Neural cell (in vitro differentiated cells): ENCODE measurements around the gene HAND2. TPM values are rescaled to one million over a fixed set of nuclear protein-coding genes. Genes with fewer than 3 reads are reported as not detected.

Experiments
- H2AFZ ChIP-seq: fragments of 200-600, 300-800 bp; sonication (generic), shearing (Covaris generic); 2 replicates; pipeline ENCODE4 v1.6.0; 2014; ENCODE audit warnings: low read depth, mild to moderate bottlenecking, antibody characterized with exemption, low read length, moderate library complexity
- H3F3A ChIP-seq: fragments of 200-600 bp; shearing (Covaris generic); 2 replicates; pipeline ENCODE4 v1.6.1; 2016; ENCODE audit warnings: mild to moderate bottlenecking, moderate library complexity, mixed read lengths, antibody characterized with exemption, low read length; ENCODE audit not compliant: insufficient read depth, poor library complexity, severe bottlenecking
- H3K27ac ChIP-seq: fragments of 200-600, 300-800 bp; sonication (generic), shearing (Covaris generic); 2 replicates; pipeline ENCODE4 v1.5.1; 2014; ENCODE audit warnings: mild to moderate bottlenecking, low read length, moderate library complexity
- H3K27me3 ChIP-seq: fragments of 300-800, 200-600 bp; sonication (generic), shearing (Covaris generic); 2 replicates; pipeline ENCODE4 v1.6.0; 2014; ENCODE audit warnings: mild to moderate bottlenecking, low read depth, low read length, moderate library complexity; ENCODE audit not compliant: insufficient read depth
- H3K36me3 ChIP-seq: fragments of 300-800, 200-600 bp; sonication (generic), shearing (Covaris generic); 2 replicates; pipeline ENCODE4 v1.5.1; 2014; ENCODE audit warnings: mild to moderate bottlenecking, antibody characterized with exemption, low read length, moderate library complexity; ENCODE audit not compliant: insufficient read depth
- H3K4me2 ChIP-seq: fragments of 300-800, 200-600 bp; sonication (generic), shearing (Covaris generic); 2 replicates; pipeline ENCODE4 v1.6.0; 2014; ENCODE audit warnings: mild to moderate bottlenecking, low read length
- H3K4me3 ChIP-seq: fragments of 300-800, 200-600 bp; sonication (generic), shearing (Covaris generic); 2 replicates; pipeline ENCODE4 v1.5.1; 2014; ENCODE audit warnings: mild to moderate bottlenecking, low read length, moderate library complexity
- H3K79me2 ChIP-seq: fragments of 200-600 bp; shearing (Covaris generic); replicated peaks from 2 replicates; pipeline ENCODE4 v1.6.0; 2014; ENCODE audit warnings: mild to moderate bottlenecking, low read length, moderate library complexity; ENCODE audit not compliant: insufficient read depth
- H3K9ac ChIP-seq: fragments of 300-800, 200-600 bp; sonication (generic), shearing (Covaris generic); 2 replicates; pipeline ENCODE4 v1.6.1; 2016; ENCODE audit warnings: mild to moderate bottlenecking, low read length, mixed read lengths
- H3K9me2 ChIP-seq: fragments of 200-600 bp; shearing (Covaris generic); 2 replicates; pipeline ENCODE4 v1.6.1; 2016; ENCODE audit warnings: mild to moderate bottlenecking, low read length, mixed read lengths; ENCODE audit not compliant: insufficient read depth
- H3K9me3 ChIP-seq: fragments of 200-600, 300-800 bp; sonication (generic), shearing (Covaris generic); 2 replicates; pipeline ENCODE4 v1.6.1; 2016; ENCODE audit warnings: mild to moderate bottlenecking, mixed run types, low read length, moderate library complexity, mixed read lengths
- H4K20me1 ChIP-seq: fragments of 200-600 bp; shearing (Covaris generic); 2 replicates; pipeline ENCODE4 v1.6.1; 2016; ENCODE audit warnings: mild to moderate bottlenecking, mixed run types; ENCODE audit not compliant: insufficient read depth
- CTCF ChIP-seq: fragments of 450-650 bp; IDR thresholded peaks from 2 replicates; pipeline ENCODE4 v1.5.1; 2014; ENCODE audit warnings: antibody characterized with exemption, mild to moderate bottlenecking, moderate library complexity; ENCODE audit not compliant: poor library complexity, severe bottlenecking
- EP300 ChIP-seq: fragments of 450-650 bp; conservative IDR thresholded peaks from 2 replicates; pipeline ENCODE4 v1.6.1; 2014; ENCODE audit warnings: antibody characterized with exemption, mild to moderate bottlenecking, moderate library complexity; ENCODE audit not compliant: poor library complexity, severe bottlenecking
- EZH2 ChIP-seq: fragments of 200-600, 300-800 bp; shearing (Covaris generic), sonication (generic); IDR thresholded peaks from 2 replicates; pipeline ENCODE4 v1.6.1; 2014; ENCODE audit warnings: antibody characterized with exemption, low read length, borderline replicate concordance, mild to moderate bottlenecking; ENCODE audit not compliant: insufficient read depth, poor library complexity, severe bottlenecking
- MXI1 ChIP-seq: fragments of 450-650 bp; conservative IDR thresholded peaks from 2 replicates; pipeline ENCODE4 v1.6.1; 2014; ENCODE audit warnings: antibody characterized with exemption, mild to moderate bottlenecking; ENCODE audit not compliant: poor library complexity, severe bottlenecking
- POLR2AphosphoS5 ChIP-seq: IDR thresholded peaks from 2 replicates; pipeline ENCODE4 v1.6.1; 2012
- RAD21 ChIP-seq: fragments of 450-650 bp; conservative IDR thresholded peaks from 2 replicates; pipeline ENCODE4 v1.6.1; 2014; ENCODE audit warnings: antibody characterized with exemption, mild to moderate bottlenecking, moderate library complexity
- SMC3 ChIP-seq: fragments of 450-650 bp; conservative IDR thresholded peaks from 2 replicates; pipeline ENCODE4 v1.6.1; 2014; ENCODE audit warnings: antibody characterized with exemption, mild to moderate bottlenecking, moderate library complexity; ENCODE audit not compliant: poor library complexity
- TAF1 ChIP-seq: IDR thresholded peaks from 2 replicates; pipeline ENCODE4 v1.6.1; 2012; ENCODE audit warnings: low read depth
- polyA minus RNA-seq: library from RNA; depleted of rRNA, polyadenylated mRNA; stranded (reverse); fragments of >200 nt; gene quantifications from 2 replicates; pipeline ENCODE4 v1.2.3, GENCODE V29; 2014
- polyA plus RNA-seq: library from polyadenylated mRNA; depleted of rRNA; stranded (reverse); fragments of >200 nt; gene quantifications from 2 replicates; pipeline ENCODE4 v1.2.3, GENCODE V29; 2014
- TF ChIP-seq, protein P1 (sequence below): IDR thresholded peaks from 2 replicates; pipeline ENCODE4 v1.6.1; 2012; ENCODE audit warnings: borderline replicate concordance

Gene HAND2
- not detected in 2 replicates for polyA plus RNA-seq
- not detected in 2 replicates for polyA minus RNA-seq

- Histone ChIP-seq H3K9ac (peak within 1 kb of the TSS; percentile 3), H3F3A (no peaks in the 10 kb centered on the region), H3K9me2 (no peaks in the 10 kb centered on the region), H3K4me3 (peak within 1 kb of the TSS; percentile 62), H2AFZ (no peak within 1 kb of the TSS), H3K9me3 (peaks cover 6% of the 10 kb centered on the region), H3K79me2 (no peaks in the 10 kb centered on the region), H3K36me3 (no peaks in the 10 kb centered on the region), H3K27me3 (peaks cover 97% of the 10 kb centered on the region), H3K4me2 (peak within 1 kb of the TSS; percentile 34), H4K20me1 (no peaks in the 10 kb centered on the region), H3K27ac (no peak within 1 kb of the TSS)
- no peak for TF ChIP-seq MXI1
- peak; percentile 39 for TF ChIP-seq POLR2AphosphoS5
- TF ChIP-seq TAF1: no peak
- peak; percentile 83 for TF ChIP-seq EZH2
These were observed at the start of gene HAND2 for GRCh38 chr4:173529477-173530325. HAND2 (minus strand) TSS chr4:173530229; CDS start chr4:173529289, 940 bp downstream.

DNA sequence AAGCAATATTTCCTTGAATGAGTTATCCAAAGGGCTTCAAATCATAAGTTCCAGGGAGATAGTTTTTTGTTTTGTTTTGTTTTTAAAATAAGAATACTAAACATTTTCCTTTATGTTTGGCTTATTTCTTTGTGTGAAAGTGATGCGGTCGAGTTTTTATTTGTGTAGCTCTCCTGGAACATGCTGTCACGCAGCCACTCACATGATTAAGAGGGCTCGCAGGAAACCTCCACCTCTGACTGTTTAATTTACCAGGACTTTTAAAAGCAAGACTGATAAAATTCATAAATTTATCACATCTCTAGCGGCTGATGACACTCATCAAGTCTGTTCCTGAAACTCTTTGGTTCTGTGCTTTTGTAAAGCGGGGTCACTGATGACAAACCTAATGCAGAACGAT lies 48.9 kb upstream of the HAND2 start:
- no peak overlapping the region for H3K9ac ChIP-seq
- H3K9me2 ChIP-seq: no peaks in the 10 kb centered on the region
- no peaks in the 10 kb centered on the region for H3K9me3 ChIP-seq
- H2AFZ ChIP-seq: no peak overlapping the region
- no peak overlapping the region for H3K4me3 ChIP-seq
- no peak overlapping the region for H3K27ac ChIP-seq
- no peak for TF ChIP-seq RAD21
- no peak for TF ChIP-seq EP300
- no peak for TF ChIP-seq SMC3
- no peak for TF ChIP-seq CTCF
- TF ChIP-seq MXI1: no peak
- TF ChIP-seq, protein P1, sequence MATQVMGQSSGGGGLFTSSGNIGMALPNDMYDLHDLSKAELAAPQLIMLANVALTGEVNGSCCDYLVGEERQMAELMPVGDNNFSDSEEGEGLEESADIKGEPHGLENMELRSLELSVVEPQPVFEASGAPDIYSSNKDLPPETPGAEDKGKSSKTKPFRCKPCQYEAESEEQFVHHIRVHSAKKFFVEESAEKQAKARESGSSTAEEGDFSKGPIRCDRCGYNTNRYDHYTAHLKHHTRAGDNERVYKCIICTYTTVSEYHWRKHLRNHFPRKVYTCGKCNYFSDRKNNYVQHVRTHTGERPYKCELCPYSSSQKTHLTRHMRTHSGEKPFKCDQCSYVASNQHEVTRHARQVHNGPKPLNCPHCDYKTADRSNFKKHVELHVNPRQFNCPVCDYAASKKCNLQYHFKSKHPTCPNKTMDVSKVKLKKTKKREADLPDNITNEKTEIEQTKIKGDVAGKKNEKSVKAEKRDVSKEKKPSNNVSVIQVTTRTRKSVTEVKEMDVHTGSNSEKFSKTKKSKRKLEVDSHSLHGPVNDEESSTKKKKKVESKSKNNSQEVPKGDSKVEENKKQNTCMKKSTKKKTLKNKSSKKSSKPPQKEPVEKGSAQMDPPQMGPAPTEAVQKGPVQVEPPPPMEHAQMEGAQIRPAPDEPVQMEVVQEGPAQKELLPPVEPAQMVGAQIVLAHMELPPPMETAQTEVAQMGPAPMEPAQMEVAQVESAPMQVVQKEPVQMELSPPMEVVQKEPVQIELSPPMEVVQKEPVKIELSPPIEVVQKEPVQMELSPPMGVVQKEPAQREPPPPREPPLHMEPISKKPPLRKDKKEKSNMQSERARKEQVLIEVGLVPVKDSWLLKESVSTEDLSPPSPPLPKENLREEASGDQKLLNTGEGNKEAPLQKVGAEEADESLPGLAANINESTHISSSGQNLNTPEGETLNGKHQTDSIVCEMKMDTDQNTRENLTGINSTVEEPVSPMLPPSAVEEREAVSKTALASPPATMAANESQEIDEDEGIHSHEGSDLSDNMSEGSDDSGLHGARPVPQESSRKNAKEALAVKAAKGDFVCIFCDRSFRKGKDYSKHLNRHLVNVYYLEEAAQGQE: no peak
- TF ChIP-seq TAF1: no peak
- no peaks in the 10 kb centered on the region for H3K79me2 ChIP-seq
- H4K20me1 ChIP-seq: no peaks in the 10 kb centered on the region
- no peaks in the 10 kb centered on the region for H3K27me3 ChIP-seq
- H3K36me3 ChIP-seq: no peaks in the 10 kb centered on the region
- no peaks in the 10 kb centered on the region for H3F3A ChIP-seq
- H3K4me2 ChIP-seq: no peak overlapping the region
